Stimulated activated CD8-positive, alpha-beta memory T cell treated with anti-CD3 and anti-CD28 coated beads, Interleukin-12 subunit alpha, Interleukin-12 subunit beta, amount 100 ng/mL, for 1 hour (primary cell): ENCODE measurements around the gene KIFBP.
A peak's percentile ranks its signal among the peaks of the same experiment; 100 is the strongest.

Experiments
- DNase-seq: peaks from one replicate; pipeline ENCODE4 v3.0.0-alpha.2; 2020; ENCODE audit warnings: low read depth

KIFBP gene

GRCh38 chr10:69051710-69052487, 63.3 kb downstream of the KIFBP start:
- DNase-seq, result no peak

DNA sequence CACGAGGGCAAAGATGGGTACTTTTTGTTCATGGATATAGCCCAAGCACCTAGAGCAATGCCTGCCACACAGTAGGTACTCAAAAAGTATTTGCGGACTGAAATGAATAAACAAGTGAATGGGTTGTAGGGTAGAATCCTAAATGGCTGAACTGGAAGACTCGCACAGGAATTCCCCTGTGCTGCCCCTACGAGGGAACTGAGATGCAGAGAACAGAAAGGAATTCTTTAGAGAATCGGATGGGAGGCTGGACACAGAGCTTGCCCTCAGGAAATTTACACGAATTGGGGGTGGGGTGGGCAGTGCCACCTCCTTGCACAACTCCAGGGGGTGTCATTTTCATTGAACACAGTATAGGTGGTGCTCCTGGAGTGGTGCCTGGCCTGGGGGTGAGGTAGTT, 64.1 kb downstream of the KIFBP start:
- DNase-seq, result no peak

DNA sequence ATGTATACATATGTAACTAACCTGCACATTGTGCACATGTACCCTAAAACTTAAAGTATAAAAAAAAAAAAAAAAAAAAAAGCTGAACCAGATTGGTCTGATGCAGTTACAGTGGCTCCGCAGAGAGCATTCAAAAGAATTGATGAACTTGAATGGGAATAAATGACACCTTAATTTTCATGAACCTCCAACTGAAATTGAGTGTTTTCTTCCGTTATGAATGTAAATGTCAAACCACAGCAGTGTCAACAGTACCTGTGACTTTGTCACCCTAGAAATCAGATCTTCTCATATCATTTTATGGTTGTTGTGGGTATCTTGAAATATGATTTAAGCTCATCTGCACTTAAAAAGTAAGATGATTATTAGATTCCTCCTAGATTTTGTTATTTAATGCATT, 66.6 kb downstream of the KIFBP start:
- DNase-seq, result no peak

DNA sequence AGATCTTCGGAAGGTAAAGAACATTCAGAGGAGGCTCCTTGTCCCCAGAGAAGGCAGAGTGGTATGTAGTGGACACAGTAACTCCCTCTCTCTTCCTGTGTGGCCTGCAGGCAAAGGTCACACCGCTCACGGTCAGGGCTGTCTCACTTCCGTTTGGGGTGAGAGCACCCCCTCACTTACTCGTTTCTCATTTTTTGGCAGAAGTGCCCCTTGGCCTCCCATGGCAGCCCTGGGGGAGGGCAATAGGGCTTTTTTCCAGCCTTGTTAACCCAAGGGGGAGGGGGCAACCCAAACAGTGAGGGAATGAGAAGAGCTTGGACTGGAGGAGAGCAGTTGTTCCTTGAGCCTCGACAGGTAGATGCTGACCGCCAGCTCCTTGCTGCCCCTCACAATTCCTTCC, 67.5 kb downstream of the KIFBP start:
- no peak for DNase-seq

DNA sequence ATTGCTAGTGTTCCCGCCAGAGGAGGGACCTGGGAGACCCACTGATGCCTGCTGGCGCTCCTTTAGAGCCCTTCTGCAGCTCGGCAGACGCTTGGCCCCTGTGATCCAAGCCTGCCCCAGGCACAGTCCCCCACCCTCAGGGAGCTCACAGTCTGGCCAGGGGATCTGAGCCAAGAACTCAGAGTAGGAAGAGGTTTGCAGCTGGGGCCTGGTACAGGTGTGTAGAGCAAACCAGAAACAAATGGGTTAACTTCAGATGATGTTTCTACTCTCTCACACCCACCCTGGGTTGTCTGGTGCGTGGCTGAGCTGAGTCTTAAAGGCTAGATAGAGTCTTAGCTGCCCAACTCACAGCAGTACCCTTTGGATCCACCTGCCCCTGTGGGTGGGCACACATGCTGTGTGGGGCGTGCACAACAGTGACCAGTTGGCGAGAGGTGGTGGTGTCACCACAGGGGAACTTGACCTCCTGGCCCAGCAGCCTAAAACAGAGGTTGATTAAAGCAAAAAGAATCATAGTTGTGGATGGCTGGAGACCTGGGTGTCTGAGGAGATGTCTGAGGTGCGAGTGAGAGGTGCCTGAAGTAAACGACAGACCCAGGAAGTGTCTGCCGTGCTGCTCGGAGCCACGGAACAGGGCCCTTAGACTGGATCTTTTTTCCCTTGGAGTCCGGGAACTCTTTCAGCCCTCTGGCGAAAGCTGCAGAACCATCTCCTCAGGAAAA, 68.1 kb downstream of the KIFBP start:
- DNase-seq, result no peak

DNA sequence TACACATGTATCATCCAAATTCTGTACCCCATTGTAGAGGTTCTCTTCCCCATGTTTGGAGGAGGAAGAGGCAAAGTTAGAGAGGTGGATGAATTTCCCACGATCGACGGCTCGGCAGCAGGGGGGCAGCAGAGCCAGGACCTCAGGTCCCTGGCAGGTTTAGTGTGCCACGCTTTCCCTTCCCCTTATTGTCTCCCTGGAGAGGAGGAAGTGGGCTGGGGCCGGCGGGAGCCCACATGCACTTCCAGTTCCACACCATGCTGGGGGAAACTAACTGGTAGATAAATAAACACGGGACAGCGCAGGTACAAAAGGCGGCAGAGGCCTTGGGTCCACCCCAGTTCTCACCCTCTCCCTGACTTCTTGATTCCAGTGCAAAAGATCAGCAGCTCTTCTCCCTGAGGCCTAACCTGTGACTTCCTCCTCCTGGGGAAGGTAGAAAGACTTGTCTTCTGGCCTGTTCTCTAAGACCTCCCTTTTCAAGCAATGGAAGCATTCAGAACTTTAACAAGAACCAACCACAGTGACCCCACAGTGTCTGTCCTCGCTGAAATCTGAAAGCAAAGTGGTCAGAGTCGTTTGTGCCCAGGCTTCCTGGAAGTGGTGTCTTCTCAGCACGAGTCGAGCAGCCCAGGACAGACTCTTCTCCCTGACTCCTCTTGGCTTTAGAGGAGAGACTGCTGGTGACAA, 68.8 kb downstream of the KIFBP start:
- DNase-seq, result no peak

- no peak for DNase-seq
Observed at GRCh38 chr10:69057951-69058297, 69.3 kb downstream of the KIFBP start.

DNA sequence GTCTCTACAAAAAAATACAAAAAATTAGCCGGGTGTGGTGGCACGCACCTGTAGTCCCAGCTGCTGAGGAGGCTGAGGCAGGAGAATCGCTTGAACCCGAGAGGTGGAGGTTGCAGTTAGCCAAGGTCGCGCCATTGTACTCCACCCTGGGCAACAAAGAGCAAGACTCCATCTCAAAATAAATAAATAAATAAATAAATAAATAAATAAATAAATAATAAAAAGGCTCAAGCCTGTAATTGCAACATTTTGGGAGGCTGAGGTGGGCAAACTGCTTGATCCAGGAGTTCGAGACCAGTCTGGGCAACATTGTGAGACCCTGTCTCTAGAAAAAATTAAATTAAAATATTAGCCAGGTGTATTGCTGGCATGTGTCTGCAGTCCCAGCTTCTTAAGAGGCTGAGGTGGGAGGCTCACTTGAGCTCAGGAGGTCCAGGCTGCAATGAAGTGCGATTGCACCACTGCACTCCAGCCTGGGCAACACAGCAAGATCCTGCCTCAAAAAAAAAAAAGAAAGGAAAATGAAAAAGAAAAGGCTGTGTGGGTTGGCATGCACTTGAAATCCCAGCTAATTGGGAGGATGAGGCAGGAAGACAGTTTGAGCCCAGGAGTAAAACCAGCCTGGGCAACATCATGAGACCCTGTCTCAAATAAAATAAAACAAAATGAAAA, 71.7 kb downstream of the KIFBP start:
- DNase-seq, result no peak

DNA sequence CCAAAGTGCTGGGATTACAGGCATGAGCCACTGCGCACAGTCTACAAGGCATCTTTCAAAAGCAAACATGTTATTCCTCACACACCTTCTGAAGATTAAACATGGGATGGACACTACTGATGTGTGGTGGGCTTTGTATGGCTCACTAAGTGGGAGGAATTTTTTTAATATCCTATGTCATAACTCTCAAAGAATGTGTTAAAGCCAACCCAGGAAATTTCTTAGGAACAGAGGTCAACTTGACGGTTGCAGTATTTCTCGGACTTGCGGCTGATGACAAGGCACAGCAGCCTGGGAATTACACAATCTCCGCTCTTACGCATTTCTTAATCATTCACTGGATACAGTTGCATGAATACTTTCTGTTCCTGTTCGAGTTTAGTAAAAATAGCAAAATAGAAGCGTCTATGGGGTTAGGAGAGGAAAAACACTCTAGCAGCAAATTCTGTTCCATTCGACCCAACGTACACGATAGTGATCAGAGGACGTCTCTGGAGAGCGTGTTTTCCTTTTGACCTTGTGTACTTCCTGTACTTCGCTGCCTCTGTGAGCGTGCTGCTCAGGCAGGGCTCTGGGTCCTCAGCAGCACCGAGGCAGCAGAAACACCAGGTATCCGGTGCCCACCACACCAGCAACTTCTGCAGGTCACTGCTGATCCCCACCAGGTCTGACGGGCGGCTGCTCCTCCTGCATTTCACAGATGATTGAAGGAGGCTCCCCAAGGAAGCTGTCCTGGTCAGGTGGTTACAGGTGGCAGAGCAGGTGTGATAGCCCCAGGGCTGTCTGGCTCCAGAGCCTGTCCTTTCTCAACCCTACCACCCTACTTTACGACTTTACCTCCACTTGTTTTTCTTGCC, 72.9 kb downstream of the KIFBP start:
- DNase-seq, result peak; percentile 25

DNA sequence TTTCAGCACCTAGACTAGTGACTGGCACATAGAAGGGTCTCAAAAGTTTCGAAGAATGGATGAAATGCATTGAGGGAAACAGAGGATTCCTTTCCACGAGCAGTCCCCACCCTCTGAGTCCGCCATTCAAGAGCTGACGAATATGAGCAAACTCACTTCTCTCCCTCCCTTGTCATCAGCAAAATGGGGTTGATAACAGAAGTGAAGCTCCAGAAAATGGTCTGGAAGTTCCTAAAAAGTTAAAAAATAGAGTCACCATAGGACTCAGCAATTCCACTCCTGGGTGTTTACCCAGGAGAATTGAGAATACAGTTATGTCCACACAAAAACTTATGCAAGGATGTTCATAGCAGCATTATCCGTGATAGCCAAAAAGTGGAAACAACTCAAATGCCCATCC, 74.3 kb downstream of the KIFBP start:
- no peak for DNase-seq

- DNase-seq, result no peak
Observed at GRCh38 chr10:69064762-69065328, 76.2 kb downstream of the KIFBP start.

DNA sequence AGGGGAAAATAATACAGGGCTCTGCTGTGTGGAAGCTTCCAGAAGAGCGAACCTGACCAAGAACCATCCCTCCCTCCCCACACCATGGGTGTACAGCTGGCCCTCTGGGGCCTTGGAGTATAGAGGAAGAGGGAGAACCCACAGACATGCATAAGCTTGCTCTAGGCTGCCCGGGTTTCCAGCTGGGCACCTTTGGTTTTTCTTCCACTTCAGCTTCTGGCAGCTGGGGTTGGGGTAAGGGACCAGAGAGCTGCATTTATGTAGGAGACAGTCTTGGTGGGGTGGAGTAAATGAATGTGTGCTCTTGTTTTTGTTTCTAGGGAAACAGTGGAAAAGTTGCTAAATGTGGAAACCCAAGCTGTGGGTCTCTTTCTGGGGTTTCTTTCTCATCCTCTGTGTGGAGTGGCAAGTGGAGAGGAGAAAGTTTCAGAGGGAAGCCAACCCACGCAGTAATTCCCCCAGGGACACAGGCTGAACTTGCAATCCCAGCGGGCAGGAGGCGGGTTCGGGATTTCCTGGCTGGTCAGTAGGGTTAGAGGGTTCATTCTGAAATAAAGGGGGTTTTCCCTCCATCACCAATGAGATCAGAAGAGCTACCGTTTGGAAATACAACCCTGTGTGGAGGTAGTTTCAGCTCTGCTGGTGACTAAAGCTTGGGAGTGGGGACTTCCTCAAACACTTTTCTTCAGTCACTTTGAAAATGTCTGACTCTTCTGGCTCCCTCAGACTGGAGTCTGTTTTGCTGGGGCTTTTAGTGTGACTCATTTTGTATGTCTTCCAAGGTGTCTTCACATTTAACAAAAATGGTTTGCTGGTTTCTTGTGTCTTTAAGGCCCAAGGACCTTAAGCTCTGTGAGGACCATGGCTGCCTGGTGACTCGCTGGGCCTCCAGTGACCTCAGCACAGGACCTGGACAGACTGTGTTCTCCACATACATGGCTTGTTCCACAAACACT, 77.1 kb downstream of the KIFBP start:
- no peak for DNase-seq
